ENCODE measurements around the gene RALGAPA2. TPM values are rescaled to one million over a fixed set of nuclear protein-coding genes. Genes with fewer than 3 reads are reported as not detected.

Gene RALGAPA2
- total RNA-seq, 1 experiment from 2014 or later = 7.4 TPM

DNA sequence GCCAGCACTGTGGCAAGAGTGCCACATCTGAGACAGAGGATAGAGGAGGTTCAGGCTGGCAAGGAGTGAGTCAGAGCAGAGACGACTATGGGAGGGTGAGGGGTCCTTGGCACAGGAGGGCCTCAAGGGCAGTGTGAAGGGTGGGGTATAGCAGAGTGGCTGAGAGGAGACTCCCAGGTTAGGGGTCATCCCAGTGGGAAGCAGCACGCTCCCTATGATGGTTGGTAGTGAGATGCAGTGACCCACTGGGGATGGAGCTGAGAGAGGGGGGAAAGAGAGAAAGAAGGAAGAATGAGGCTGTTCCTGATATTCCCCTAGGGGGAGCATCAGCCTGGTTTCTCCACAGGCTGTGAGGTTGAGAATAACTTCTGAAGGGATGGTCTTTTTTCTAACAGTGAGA lies 247.2 kb downstream of the RALGAPA2 start:
- no peak for DNase-seq (ENCODE audit: low spot score)

GRCh38 chr20:20463933-20464374 lies 248.5 kb downstream of the RALGAPA2 start:
- no peak for DNase-seq (ENCODE audit: low spot score)

DNA sequence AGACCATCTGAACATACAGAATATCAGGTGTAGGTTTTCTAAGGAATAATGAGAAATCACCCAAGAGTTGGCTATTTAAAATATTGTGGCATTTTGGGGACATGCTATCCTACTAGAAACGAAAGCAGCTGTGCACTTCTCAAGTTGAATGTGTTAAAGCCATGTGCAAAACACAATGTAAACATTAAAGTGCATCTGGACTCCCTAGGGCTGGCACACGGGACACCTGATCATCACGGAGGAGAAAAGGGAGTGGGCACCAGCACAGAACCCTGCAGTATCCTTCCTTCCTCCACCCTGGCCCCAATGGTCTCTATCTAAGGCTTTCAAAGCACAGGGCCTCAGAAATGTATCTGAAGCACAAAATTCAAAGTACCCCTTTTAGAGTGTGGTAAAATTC lies 250.3 kb downstream of the RALGAPA2 start:
- no peak for DNase-seq (ENCODE audit: low spot score)

DNA sequence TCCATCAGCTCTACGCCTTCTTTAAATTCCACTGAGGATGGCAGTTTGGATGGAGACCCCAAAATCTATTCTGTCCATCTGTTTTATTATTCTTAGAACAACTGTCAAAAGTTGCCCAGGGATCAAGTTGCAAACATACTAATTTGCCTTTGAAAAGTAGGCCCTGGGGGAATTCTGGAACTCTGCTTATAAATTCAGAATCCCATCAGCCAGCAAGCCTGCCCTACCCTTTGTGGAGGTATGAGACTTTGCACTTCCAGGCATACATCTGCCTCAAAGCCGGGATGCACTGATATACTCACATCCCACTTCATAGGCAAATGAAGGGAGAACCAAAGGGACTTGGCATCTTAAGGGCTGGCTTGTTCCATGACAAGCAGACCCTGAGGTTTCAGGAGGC lies 250.9 kb downstream of the RALGAPA2 start:
- no peak for DNase-seq (ENCODE audit: low spot score)

DNA sequence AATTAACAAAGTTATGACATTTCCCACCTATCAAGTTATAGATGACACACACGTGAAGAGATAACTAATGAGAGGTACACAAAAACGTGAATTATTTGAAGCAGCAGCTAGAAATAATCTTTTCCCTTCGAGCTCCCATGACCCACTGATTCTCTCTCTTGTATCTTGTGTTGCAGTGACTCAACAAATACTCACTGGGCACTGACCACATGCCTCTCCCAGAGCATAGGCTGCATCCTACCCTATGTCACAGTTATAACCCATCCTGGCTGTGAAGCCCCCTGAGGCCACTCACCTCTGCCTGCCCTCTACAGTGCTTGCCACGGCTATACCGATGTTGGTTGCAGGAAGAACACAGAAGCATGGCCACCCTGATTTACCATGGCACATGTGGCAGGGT lies 252.7 kb downstream of the RALGAPA2 start:
- DNase-seq (ENCODE audit: low spot score) = peak; percentile 19

DNA sequence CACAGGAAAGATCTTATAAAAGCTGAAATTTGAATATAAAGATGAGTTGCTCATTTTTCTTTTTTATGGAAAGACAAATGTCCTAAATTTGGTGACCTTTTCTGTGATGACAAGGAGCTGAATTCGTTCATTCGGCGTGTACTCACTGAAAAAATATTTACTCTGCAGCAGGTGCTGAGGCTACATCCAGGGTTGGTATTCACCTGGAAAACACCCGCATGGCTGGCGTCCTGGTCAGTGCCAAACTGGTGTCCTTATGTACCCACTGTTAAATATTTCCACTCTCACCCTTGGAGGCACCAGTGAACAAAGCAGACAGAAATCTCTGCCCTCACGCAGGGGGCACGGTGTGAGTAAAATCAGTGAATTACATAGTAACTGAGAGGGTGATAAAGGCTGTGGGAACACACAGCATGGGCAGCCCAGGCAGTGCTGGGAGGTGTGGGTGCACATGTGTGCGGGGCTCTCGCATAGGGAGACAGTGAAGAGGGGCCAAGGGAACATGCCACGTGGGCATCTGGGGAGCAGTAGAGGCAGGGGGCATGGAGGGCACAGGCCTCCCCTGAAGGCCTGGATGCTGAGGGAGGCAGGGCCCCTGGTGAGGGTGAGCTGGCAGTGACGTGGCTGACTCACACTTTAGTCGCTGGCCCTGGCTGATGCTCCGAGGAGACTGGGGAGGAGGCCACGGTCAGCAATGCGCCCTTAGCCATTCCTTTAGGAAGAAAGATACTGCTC lies 254.9 kb downstream of the RALGAPA2 start:
- peak; percentile 71 for DNase-seq (ENCODE audit: low spot score)

GRCh38 chr20:20456741-20457140 lies 255.7 kb downstream of the RALGAPA2 start:
- DNase-seq (ENCODE audit: low spot score) = no peak

DNA sequence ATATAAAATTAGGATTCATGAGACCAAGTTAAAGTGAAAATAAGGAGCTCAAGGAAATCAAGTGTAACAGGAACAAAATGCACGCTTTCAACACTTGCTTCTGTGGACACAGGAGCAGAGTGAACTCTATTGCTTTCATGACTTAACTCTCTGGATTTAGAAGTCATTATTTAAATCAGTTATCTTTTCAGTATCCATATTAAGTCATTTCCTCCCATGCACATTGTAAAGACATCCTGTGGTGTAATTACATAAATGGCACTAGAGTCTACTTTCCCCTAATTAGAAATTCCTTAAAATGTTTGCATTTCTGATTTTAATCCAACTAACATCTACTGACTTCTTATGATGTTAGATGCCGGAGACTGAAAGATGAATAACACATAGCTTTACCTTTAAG lies 256.5 kb downstream of the RALGAPA2 start:
- no peak for DNase-seq (ENCODE audit: low spot score)

- no peak for DNase-seq (ENCODE audit: low spot score)
These were observed 257.4 kb downstream of the RALGAPA2 start for GRCh38 chr20:20454850-20455627.

GRCh38 chr20:20454367-20454766 lies 258.1 kb downstream of the RALGAPA2 start:
- no peak for DNase-seq (ENCODE audit: low spot score)

- DNase-seq (ENCODE audit: low spot score) = peak; percentile 77
These were observed 260.2 kb downstream of the RALGAPA2 start for GRCh38 chr20:20452254-20452676.

DNA sequence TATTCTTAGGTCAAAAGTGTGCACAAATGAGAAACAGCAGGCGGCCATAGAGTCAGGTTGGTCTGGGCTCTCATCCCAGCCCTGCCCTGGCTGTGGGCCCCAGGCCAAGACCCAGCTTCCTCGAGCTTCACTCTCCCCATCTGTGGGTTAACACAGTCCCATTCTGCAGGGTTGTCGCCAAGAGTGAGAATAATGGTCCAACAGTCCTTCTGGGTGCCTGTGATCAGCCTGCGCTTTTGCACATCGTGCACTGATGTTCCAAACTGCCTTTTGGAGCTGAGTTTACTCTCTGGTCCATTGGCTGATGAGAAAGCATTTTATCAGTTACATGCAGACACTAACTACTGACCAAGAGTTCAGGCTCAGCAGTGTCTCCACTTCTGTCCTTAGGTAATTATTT lies 261.9 kb downstream of the RALGAPA2 start:
- DNase-seq (ENCODE audit: low spot score) = peak; percentile 30

DNA sequence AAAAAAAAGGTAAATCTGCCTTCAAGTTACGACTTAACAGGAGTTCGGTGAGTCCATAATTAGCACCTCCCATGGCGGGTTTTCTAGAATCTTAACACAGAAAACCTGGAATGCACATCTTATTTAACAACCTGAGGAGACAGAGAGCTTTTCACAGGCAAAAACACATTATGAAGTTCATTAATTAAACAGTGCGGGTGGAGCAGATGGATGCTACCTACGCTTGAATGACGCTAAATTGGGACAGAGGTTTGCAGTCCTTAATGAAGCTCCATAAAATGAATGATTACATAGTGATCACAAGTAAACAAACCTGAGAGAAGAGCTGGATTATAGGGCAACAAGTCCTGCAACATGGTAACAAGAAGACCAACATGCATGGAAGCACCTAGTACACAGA lies 263.6 kb downstream of the RALGAPA2 start:
- DNase-seq (ENCODE audit: low spot score) = no peak

- no peak for DNase-seq (ENCODE audit: low spot score)
These were observed 265.2 kb downstream of the RALGAPA2 start for GRCh38 chr20:20447196-20447595.

GRCh38 chr20:20446425-20447015 lies 265.9 kb downstream of the RALGAPA2 start:
- no peak for DNase-seq (ENCODE audit: low spot score)

DNA sequence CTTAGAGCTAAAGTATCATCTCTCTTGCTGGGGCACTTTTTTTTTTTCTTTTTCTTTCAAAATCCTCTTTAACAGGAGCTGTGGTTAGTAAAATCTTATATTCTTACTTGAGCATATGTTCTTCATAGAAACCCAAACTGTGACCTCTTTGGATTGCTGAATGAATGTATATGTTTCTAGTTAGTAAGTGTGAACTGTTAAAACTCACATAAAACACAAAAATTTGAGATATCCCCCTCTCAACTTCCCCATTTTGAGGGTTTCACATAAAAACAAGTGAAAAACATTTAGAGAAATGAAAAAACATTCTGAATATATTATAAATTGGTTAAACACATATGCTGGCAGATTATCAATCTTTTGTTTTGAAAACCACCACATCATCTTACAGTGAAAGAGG lies 266.4 kb downstream of the RALGAPA2 start:
- no peak for DNase-seq (ENCODE audit: low spot score)

- peak; percentile 9 for DNase-seq (ENCODE audit: low spot score)
These were observed 268.9 kb downstream of the RALGAPA2 start for GRCh38 chr20:20443504-20443903.

DNA sequence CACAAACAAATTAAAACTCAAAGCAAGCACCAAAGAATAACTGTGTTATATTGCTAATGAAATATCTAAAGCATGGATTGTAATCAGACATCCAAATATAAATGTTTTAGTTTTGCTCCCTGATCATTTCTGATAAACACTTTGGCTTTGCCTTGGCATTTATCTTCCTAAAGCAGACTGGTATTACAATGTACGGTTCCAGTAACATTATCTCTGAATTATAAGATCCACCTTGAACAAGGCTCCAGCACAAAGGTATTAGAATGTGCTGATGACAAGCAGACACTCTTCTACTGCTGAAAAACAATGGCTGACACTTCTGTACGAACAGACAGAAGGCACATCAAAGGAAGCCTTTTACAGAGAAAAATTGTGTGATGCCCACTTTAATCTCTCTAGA lies 270.0 kb downstream of the RALGAPA2 start:
- DNase-seq (ENCODE audit: low spot score) = no peak

DNA sequence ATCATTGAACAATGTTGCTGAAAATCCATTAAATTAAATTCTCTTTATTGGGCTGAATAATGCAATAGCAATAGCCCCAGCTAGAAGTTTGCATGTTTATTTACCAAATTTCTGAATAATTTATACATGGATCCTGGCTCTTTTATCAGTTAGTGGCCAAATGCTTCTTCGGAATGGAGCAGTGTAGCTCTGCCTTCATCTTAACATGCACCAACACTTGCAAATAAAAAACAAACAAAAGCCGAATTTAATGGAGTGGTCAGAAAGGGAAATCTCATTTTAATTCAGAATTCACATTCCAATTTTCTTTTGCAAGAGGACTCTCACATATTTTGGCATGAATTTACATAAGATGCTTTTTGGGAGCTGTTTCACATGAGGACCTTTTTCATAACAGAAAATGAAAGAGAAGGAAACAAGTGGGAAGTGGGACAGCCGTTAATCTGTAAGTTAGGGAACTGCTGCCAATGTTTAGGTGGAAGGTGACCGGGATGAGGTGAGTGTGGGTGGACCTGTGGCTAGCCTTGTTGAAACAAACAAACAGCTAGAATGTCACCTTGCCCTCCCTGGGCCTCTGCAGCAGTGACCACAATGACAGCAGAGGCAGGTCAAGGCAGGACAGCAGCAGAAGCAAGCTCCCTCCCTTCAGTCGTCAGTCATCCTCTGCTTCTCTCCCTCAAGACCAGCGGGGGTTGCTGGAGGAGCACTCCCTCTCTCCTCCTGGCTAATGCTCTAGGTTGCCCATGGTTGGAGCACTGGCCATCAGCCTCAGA lies 271.4 kb downstream of the RALGAPA2 start:
- DNase-seq (ENCODE audit: low spot score) = no peak

DNA sequence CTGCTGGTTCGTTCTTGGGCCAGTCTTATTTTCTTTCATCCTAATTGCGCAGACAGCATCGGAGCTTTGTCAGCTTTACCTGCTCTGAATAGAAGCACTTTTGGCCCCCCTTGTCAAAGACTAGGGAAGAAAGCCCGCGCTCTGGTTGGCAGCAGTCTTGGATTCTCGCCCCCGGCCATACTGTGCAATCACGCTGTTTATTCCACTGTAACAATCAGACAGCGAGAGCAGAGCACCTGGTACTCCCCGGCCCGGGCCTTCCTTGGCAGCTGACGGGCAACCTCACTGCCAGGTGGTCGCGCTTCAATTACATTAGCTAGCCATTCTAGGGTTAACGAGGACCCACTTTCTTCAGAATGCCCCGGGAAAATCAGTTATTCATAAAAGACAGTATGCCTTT lies 272.0 kb downstream of the RALGAPA2 start:
- DNase-seq (ENCODE audit: low spot score) = no peak

- no peak for DNase-seq (ENCODE audit: low spot score)
These were observed 272.7 kb downstream of the RALGAPA2 start for GRCh38 chr20:20439602-20440190.

- DNase-seq (ENCODE audit: low spot score) = no peak
These were observed 275.1 kb downstream of the RALGAPA2 start for GRCh38 chr20:20437314-20437713.

Measured in A172 (cell line).